K562 (cell line): ENCODE results near the gene BARX2.

Experiments
- CTCF ChIP-seq, 3 experiments: IDR thresholded peaks in 2 of 3; conservative IDR thresholded peaks in 1 of 3; 2 replicates each; pipeline ENCODE4 v1.5.1; 2011 to 2012; ENCODE audit warnings: low read length in 3 of 3, mild to moderate bottlenecking in 3 of 3, control low read depth in 2 of 3, improper control_type of control experiment in 1 of 3, inconsistent platforms in 1 of 3, low read depth in 1 of 3, mixed read lengths in 1 of 3, moderate library complexity in 1 of 3; ENCODE audit not compliant: insufficient read depth in 2 of 3
- FOXM1 ChIP-seq, 2 experiments: fragments of 450-650 bp in 1 of 2; sonication (generic) in 1 of 2; formaldehyde crosslinking in 1 of 2; IDR thresholded peaks; 2 replicates each; pipeline versions ENCODE4 v1.6.1 to v1.9.0; 2017 to 2022; ENCODE audit warnings: low read depth in 2 of 2, mild to moderate bottlenecking in 2 of 2, missing genetic modification reagents in 1 of 2, moderate library complexity in 1 of 2
- GABPA ChIP-seq: fragments of 200-800 bp; sonication (Bioruptor generic); conservative IDR thresholded peaks from 2 replicates; pipeline ENCODE4 v1.6.1; 2016; ENCODE audit warnings: low read depth, missing genetic modification characterization, missing compliant biosample characterization
- TF ChIP-seq, protein P1 (sequence below): sonication (generic); formaldehyde crosslinking; IDR thresholded peaks from 2 replicates; pipeline ENCODE4 v1.9.0; 2022; ENCODE audit warnings: mild to moderate bottlenecking, missing genetic modification reagents

- no peak for TF ChIP-seq CTCF (IDR thresholded peaks at IDR 0.05 in 2 of 3, conservative IDR thresholded peaks at IDR 0.05 in 1 of 3; ENCODE audit: insufficient read depth in 2 of 3, low read depth in 1 of 3, low read length in 3 of 3)
- no peak for TF ChIP-seq GABPA (tag)
- TF ChIP-seq, protein P1, sequence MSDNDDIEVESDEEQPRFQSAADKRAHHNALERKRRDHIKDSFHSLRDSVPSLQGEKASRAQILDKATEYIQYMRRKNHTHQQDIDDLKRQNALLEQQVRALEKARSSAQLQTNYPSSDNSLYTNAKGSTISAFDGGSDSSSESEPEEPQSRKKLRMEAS (CRISPR knock-in tag): no peak
- no peak for TF ChIP-seq FOXM1 (IDR thresholded peaks at IDR 0.05; ENCODE audit: low read depth)
- no peak for TF ChIP-seq FOXM1 (CRISPR knock-in tag; IDR thresholded peaks at IDR 0.05; ENCODE audit: low read depth)
These were observed 42.4 kb downstream of the BARX2 start for GRCh38 chr11:129418039-129418438.
